IMR-90 (cell line): ENCODE results near the gene ATP2A3. TPM values are rescaled to one million over a fixed set of nuclear protein-coding genes. Genes with fewer than 3 reads are reported as not detected.

Source experiments
- ATAC-seq: fragments of 200-7000 bp; cut with Tn5 transposase; 2 replicates; pipeline ENCODE4 v1.9.1; 2020; ENCODE audit warnings: low read depth, mild to moderate bottlenecking, moderate library complexity
- BruUV-seq: library from RNA; stranded (reverse); fragments of 400-500 nt; replicated peaks from 2 replicates; lab custom pipeline; 2021; lab: Mats Ljungman, UMichigan
- CTCF ChIA-PET: fragments of 300-600 bp; formaldehyde crosslinking; extraction: SDS; loops from one replicate; lab custom pipeline; 2021; ENCODE audit warnings: antibody characterized with exemption; lab: Yijun Ruan, JAX
- POLR2A ChIA-PET: fragments of 300-600 bp; sonication (Branson Sonifier 250); formaldehyde crosslinking; loops from one replicate; lab custom pipeline; 2022; ENCODE audit warnings: antibody characterized with exemption; ENCODE audit not compliant: unreplicated experiment; lab: Charles Lee
- DNase-seq: peaks from one replicate; pipeline ENCODE4 v3.0.0; 2013
- H2AFZ ChIP-seq: replicated peaks from 2 replicates; pipeline ENCODE3; 2013; ENCODE audit warnings: low read length, mild to moderate bottlenecking; ENCODE audit not compliant: poor library complexity
- H2AK5ac ChIP-seq: 2 replicates; pipeline ENCODE4 v1.6.1; 2013; ENCODE audit warnings: low read depth, low read length, inconsistent platforms
- H2AK9ac ChIP-seq: replicated peaks from 2 replicates; pipeline ENCODE3; 2013; ENCODE audit warnings: mild to moderate bottlenecking, low read depth, low read length, moderate library complexity; ENCODE audit not compliant: poor library complexity
- H2BK120ac ChIP-seq: 2 replicates; pipeline ENCODE4 v1.6.1; 2013; ENCODE audit warnings: low read depth, low read length, inconsistent platforms
- H2BK15ac ChIP-seq: 3 replicates; pipeline ENCODE4 v1.6.1; 2013; ENCODE audit warnings: low read depth, low read length, inconsistent platforms
- H2BK20ac ChIP-seq: 2 replicates; pipeline ENCODE4 v1.6.1; 2013; ENCODE audit warnings: low read depth, mild to moderate bottlenecking, inconsistent platforms, low read length, moderate library complexity
- H2BK5ac ChIP-seq: 2 replicates; pipeline ENCODE4 v1.6.1; 2013; ENCODE audit warnings: mild to moderate bottlenecking, low read depth, low read length, inconsistent platforms; ENCODE audit not compliant: poor library complexity, severe bottlenecking
- H3K14ac ChIP-seq: replicated peaks from 2 replicates; pipeline ENCODE4 v1.6.1; 2013; ENCODE audit warnings: low read depth, low read length, inconsistent platforms
- H3K18ac ChIP-seq: 2 replicates; pipeline ENCODE4 v1.6.1; 2013; ENCODE audit warnings: low read depth, low read length, control low read depth
- H3K23ac ChIP-seq: 2 replicates; pipeline ENCODE4 v1.6.1; 2013; ENCODE audit warnings: low read depth, low read length, inconsistent platforms
- H3K27ac ChIP-seq: 2 replicates; pipeline ENCODE4 v1.5.1; 2013; ENCODE audit warnings: mild to moderate bottlenecking, control low read depth, low read length; ENCODE audit not compliant: insufficient read depth
- H3K27me3 ChIP-seq: 2 replicates; pipeline ENCODE4 v1.6.1; 2013; ENCODE audit warnings: low read length; ENCODE audit not compliant: control insufficient read depth, insufficient read depth
- H3K36me3 ChIP-seq: 2 replicates; pipeline ENCODE4 v1.6.1; 2013; ENCODE audit warnings: low read length, mixed read lengths; ENCODE audit not compliant: control insufficient read depth, insufficient read depth
- H3K4ac ChIP-seq: 2 replicates; pipeline ENCODE4 v1.6.1; 2013; ENCODE audit warnings: low read depth, low read length, inconsistent platforms
- H3K4me1 ChIP-seq: 2 replicates; pipeline ENCODE4 v1.6.1; 2013; ENCODE audit warnings: low read length, mixed read lengths; ENCODE audit not compliant: control insufficient read depth, insufficient read depth
- H3K4me2 ChIP-seq: 2 replicates; pipeline ENCODE4 v1.6.1; 2013; ENCODE audit warnings: low read depth, mild to moderate bottlenecking, control low read depth, low read length, moderate library complexity
- H3K4me3 ChIP-seq: 2 replicates; pipeline ENCODE4 v1.5.1; 2013; ENCODE audit warnings: low read depth, mild to moderate bottlenecking, control low read depth, low read length, moderate library complexity; ENCODE audit not compliant: insufficient read depth
- H3K56ac ChIP-seq: 2 replicates; pipeline ENCODE4 v1.6.1; 2013; ENCODE audit warnings: low read length, inconsistent platforms; ENCODE audit not compliant: insufficient read depth; ENCODE audit errors: extremely low read depth
- H3K79me1 ChIP-seq, 2 experiments: 2 replicates each; pipeline ENCODE4 v1.6.1; 2013; ENCODE audit warnings: low read length in 2 of 2, inconsistent platforms in 1 of 2, low read depth in 1 of 2
- H3K9ac ChIP-seq: 2 replicates; pipeline ENCODE4 v1.6.1; 2013; ENCODE audit warnings: low read depth, low read length, control low read depth
- H3K9me1 ChIP-seq: 2 replicates; pipeline ENCODE4 v1.6.1; 2013; ENCODE audit warnings: low read length, inconsistent platforms; ENCODE audit not compliant: insufficient read depth
- H3K9me3 ChIP-seq: 2 replicates; pipeline ENCODE4 v1.6.1; 2013; ENCODE audit warnings: low read length; ENCODE audit not compliant: control insufficient read depth, insufficient read depth
- H4K20me1 ChIP-seq: 2 replicates; pipeline ENCODE4 v1.6.1; 2013; ENCODE audit warnings: low read length, inconsistent platforms; ENCODE audit not compliant: insufficient read depth
- H4K5ac ChIP-seq: 2 replicates; pipeline ENCODE4 v1.6.1; 2013; ENCODE audit warnings: mild to moderate bottlenecking, low read depth, low read length, control low read depth
- H4K8ac ChIP-seq, 2 experiments: 2 replicates each; pipeline ENCODE4 v1.6.1; 2013; ENCODE audit warnings: low read depth in 2 of 2, low read length in 2 of 2, control low read depth in 1 of 2, inconsistent platforms in 1 of 2
- H4K91ac ChIP-seq: 2 replicates; pipeline ENCODE4 v1.6.1; 2013; ENCODE audit warnings: low read depth, low read length, inconsistent platforms; ENCODE audit not compliant: insufficient read depth
- CEBPB ChIP-seq: IDR thresholded peaks from 2 replicates; pipeline ENCODE4 v1.6.1; 2012; ENCODE audit warnings: low read depth, low read length, improper control_type of control experiment
- CHD1 ChIP-seq: IDR thresholded peaks from 2 replicates; pipeline ENCODE4 v1.6.1; 2012; ENCODE audit warnings: low read depth, low read length, improper control_type of control experiment
- CTCF ChIP-seq: conservative IDR thresholded peaks from 2 replicates; pipeline ENCODE4 v1.5.1; 2012; ENCODE audit warnings: mild to moderate bottlenecking, low read depth, low read length, improper control_type of control experiment
- FOS ChIP-seq: fragments of 150-350 bp; IDR thresholded peaks from 2 replicates; pipeline ENCODE4 v1.6.1; 2016; ENCODE audit warnings: low read depth, low read length
- MAZ ChIP-seq: IDR thresholded peaks from 2 replicates; pipeline ENCODE4 v1.6.1; 2012; ENCODE audit warnings: low read depth, mild to moderate bottlenecking, low read length, improper control_type of control experiment, moderate library complexity, borderline replicate concordance
- RAD21 ChIP-seq: IDR thresholded peaks from 2 replicates; pipeline ENCODE4 v1.6.1; 2012; ENCODE audit warnings: low read length, improper control_type of control experiment
- USF2 ChIP-seq: fragments of 150-350 bp; IDR thresholded peaks from 2 replicates; pipeline ENCODE4 v1.6.1; 2017; ENCODE audit warnings: mild to moderate bottlenecking, antibody characterized with exemption, low read length, low read depth
- WGBS, 2 experiments: methylation state at CpG; one replicate each; pipeline versions ENCODE4 v1.1.5 to v1.1.7; 2013; ENCODE audit warnings: missing lambda C conversion rate in 2 of 2; ENCODE audit not compliant: insufficient read length in 1 of 2; ENCODE audit errors: extremely low coverage in 2 of 2; 5-methylcytosine and 5-hydroxymethylcytosine counted together
- dilution Hi-C: fragments of 300-500 bp; cut with HindIII; formaldehyde crosslinking; loops from one replicate; pipeline ENCODE4 v1.14.3; 2018; ENCODE audit warnings: low sequenced_read_pairs; ENCODE audit not compliant: unreplicated experiment
- in situ Hi-C: fragments of 300-500 bp; cut with MboI; formaldehyde crosslinking; loops from 3 replicates; pipeline ENCODE4 v1.14.3; 2019; ENCODE audit warnings: low sequenced_read_pairs, inconsistent platforms, mixed read lengths
- intact Hi-C: fragments of 100-400 bp; cut with micrococcal nuclease; formaldehyde crosslinking; loops from 2 replicates; pipeline ENCODE4 v1.10.0; 2022
- polyA plus RNA-seq, 3 experiments: library from polyadenylated mRNA; depleted of rRNA; stranded (reverse); fragments of >200 nt; gene quantifications; 2 replicates each; pipeline ENCODE4 v1.2.3, GENCODE V29; 2012; ENCODE audit warnings: low replicate concordance in 1 of 3
- total RNA-seq: library from RNA; depleted of rRNA; stranded (reverse); fragments of >200 nt; gene quantifications from 2 replicates; pipeline ENCODE4 v1.2.3, GENCODE V29; 2012

ATP2A3 gene
- total and polyA plus RNA-seq, 2 of the 4 experiments (the other 2 are of a cell fraction) = 0.18 to 0.63 TPM

- H3K18ac ChIP-seq = no peak overlapping the region; the same call in 1 of the 2 replicates
- in situ Hi-C loops (no loop called here), intact Hi-C loops (no loop called here), dilution Hi-C loops (no loop called here)
- no peaks in the 10 kb centered on the region for H3K79me1 ChIP-seq
- ATAC-seq = peak; percentile 38; the same call in 1 of the 2 replicates
- H4K91ac ChIP-seq = no peak overlapping the region
- no peak overlapping the region for H4K5ac ChIP-seq
- no peak overlapping the region for H2BK20ac ChIP-seq
- no peak overlapping the region for H3K9ac ChIP-seq
- H3K23ac ChIP-seq = no peak overlapping the region
- no peaks in the 10 kb centered on the region for H3K9me1 ChIP-seq
- 54% methylated on average over 20 of the region's 40 CpGs; no CpG with 5 or more reads in 1 of the 2 experiments for WGBS, 2 experiments
- peak overlapping the region; percentile 5 for H2AFZ ChIP-seq
- TF ChIP-seq MAZ (no peak), USF2 (no peak), FOS (no peak), RAD21 (no peak), CTCF (no peak), CEBPB (no peak), CHD1 (no peak)
- peaks cover 3% of the 10 kb centered on the region; the same call in 1 of the 2 replicates for H3K4me1 ChIP-seq
- no peak overlapping the region for H2BK120ac ChIP-seq
- no peak overlapping the region for H4K8ac ChIP-seq
- POLR2A ChIA-PET = no interaction called here
- H3K56ac ChIP-seq = no peak overlapping the region
- no peak overlapping the region for H3K4ac ChIP-seq
- H3K36me3 ChIP-seq = no peaks in the 10 kb centered on the region
- no peaks in the 10 kb centered on the region for H3K9me3 ChIP-seq
- no peak overlapping the region for H2BK5ac ChIP-seq
- no peak overlapping the region for H2AK5ac ChIP-seq
- no peak overlapping the region for H3K14ac ChIP-seq
- H2BK15ac ChIP-seq = no peak overlapping the region
- no peak overlapping the region for H3K27ac ChIP-seq
- H2AK9ac ChIP-seq = no peak overlapping the region
- no peak overlapping the region for H3K4me3 ChIP-seq
- H3K4me2 ChIP-seq = no peak overlapping the region
- no TSS peak for BruUV-seq
- H3K27me3 ChIP-seq = peaks cover 5% of the 10 kb centered on the region; the same call in 1 of the 2 replicates
- CTCF ChIA-PET = interaction anchor here (0.5 to 1.2 kb wide), 2 partner anchors 11 to 149 kb away, joined by 4 to 9 read pairs; no protein-coding TSS in a partner anchor
- DNase-seq = no peak
- no peaks in the 10 kb centered on the region for H4K20me1 ChIP-seq
These were observed 39.5 kb downstream of the ATP2A3 start for GRCh38 chr17:3924512-3925350.
